Subcutaneous abdominal adipose tissue (tissue), 5 donors: ENCODE measurements around the gene ZNF275.

Source experiments
- H3K27ac ChIP-seq: one replicate; pipeline ENCODE4 v1.7.0; 2013; ENCODE audit warnings: low read depth, mild to moderate bottlenecking, inconsistent platforms, low read length, moderate library complexity
- H3K27me3 ChIP-seq, 5 donors: one replicate each; pipeline ENCODE4 v1.7.0; 2013; ENCODE audit warnings: low read length in 5 of 5, inconsistent platforms in 1 of 5; ENCODE audit not compliant: control insufficient read depth in 5 of 5, insufficient read depth in 4 of 5
- H3K36me3 ChIP-seq, 5 donors: one replicate each; pipeline ENCODE4 v1.7.0; 2013; ENCODE audit warnings: low read length in 5 of 5; ENCODE audit not compliant: control insufficient read depth in 5 of 5, insufficient read depth in 5 of 5
- H3K4me1 ChIP-seq, 5 donors: one replicate each; pipeline ENCODE4 v1.7.0; 2013; ENCODE audit warnings: low read length in 5 of 5, mild to moderate bottlenecking in 3 of 5, moderate library complexity in 1 of 5; ENCODE audit not compliant: control insufficient read depth in 5 of 5, insufficient read depth in 5 of 5
- H3K4me3 ChIP-seq, 5 donors: one replicate each; pipeline ENCODE4 v1.7.0; 2013; ENCODE audit warnings: low read length in 5 of 5, low read depth in 1 of 5
- H3K9ac ChIP-seq, 5 donors: one replicate each; pipeline ENCODE4 v1.7.0; 2013; ENCODE audit warnings: low read length in 5 of 5, mild to moderate bottlenecking in 4 of 5, moderate library complexity in 3 of 5
- H3K9me3 ChIP-seq, 5 donors: one replicate each; pipeline ENCODE4 v1.7.0; 2013; ENCODE audit warnings: low read length in 5 of 5; ENCODE audit not compliant: control insufficient read depth in 5 of 5
- donor health status: healthy.
- donor health status: healthy.
- donor health status: healthy.
- donor health status: healthy.
- donor health status: healthy.

Gene ZNF275

GRCh38 chrX:153394612-153395011 lies 60.7 kb downstream of the ZNF275 start:
- Histone ChIP-seq H3K27ac (no peak overlapping the region), H3K4me3 (no peak overlapping the region), H3K36me3 (no peaks in the 10 kb centered on the region), H3K4me1 (peaks cover 0 to 12% (median 10%) of the 10 kb centered on the region in 5 donors), H3K9me3 (no peaks in the 10 kb centered on the region), H3K27me3 (peaks cover 3 to 12% (median 9%) of the 10 kb centered on the region in 5 donors), H3K9ac (no peak overlapping the region)

DNA sequence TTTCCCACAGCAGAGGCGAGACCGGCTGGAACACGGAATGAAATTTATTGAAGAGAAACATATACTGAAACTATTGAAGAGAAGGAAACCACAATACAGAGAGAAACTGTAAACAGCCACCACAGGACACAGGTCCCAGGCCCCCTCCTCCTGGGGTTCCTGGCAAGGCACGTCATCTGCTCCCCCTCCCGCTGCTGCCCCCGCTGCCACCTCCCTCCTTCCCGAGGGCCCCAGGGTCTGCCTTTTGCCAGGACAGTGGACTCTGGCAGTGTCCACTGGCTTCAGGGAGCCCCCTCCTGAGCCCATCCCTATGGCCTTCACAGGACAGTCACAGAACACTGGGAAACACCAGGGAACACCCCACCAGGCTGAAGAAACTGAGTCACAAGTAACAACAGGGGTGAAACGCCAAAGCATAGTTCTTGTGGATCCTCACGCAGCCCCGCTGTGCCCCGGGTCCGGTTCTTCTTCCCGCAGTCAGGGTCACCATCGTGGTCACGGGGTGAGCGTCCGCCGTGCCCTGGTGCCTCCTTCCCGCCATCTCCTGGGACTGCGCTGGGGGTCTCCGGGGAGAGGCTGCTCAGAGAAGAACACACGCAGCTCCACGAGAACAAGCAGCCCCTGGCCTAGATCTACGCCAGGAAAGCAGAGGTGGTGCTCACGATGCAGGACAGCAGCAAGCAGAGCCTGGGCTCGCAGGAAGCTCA lies 61.8 kb downstream of the ZNF275 start:
- Histone ChIP-seq H3K36me3 (no peaks in the 10 kb centered on the region), H3K4me1 (peaks cover 0 to 12% (median 10%) of the 10 kb centered on the region in 5 donors), H3K9ac (no peak overlapping the region), H3K4me3 (no peak overlapping the region), H3K27me3 (peaks cover 3 to 12% (median 9%) of the 10 kb centered on the region in 5 donors), H3K27ac (no peak overlapping the region), H3K9me3 (no peaks in the 10 kb centered on the region)

- Histone ChIP-seq H3K4me1 (peaks cover 0 to 12% (median 10%) of the 10 kb centered on the region in 5 donors), H3K4me3 (no peak overlapping the region), H3K9ac (no peak overlapping the region), H3K27me3 (peaks cover 3 to 12% (median 9%) of the 10 kb centered on the region in 5 donors), H3K27ac (no peak overlapping the region), H3K9me3 (peaks cover 0 to 4% (median 0%) of the 10 kb centered on the region in 5 donors), H3K36me3 (no peaks in the 10 kb centered on the region)
Measured at GRCh38 chrX:153396320-153397195, 62.6 kb downstream of the ZNF275 start.

DNA sequence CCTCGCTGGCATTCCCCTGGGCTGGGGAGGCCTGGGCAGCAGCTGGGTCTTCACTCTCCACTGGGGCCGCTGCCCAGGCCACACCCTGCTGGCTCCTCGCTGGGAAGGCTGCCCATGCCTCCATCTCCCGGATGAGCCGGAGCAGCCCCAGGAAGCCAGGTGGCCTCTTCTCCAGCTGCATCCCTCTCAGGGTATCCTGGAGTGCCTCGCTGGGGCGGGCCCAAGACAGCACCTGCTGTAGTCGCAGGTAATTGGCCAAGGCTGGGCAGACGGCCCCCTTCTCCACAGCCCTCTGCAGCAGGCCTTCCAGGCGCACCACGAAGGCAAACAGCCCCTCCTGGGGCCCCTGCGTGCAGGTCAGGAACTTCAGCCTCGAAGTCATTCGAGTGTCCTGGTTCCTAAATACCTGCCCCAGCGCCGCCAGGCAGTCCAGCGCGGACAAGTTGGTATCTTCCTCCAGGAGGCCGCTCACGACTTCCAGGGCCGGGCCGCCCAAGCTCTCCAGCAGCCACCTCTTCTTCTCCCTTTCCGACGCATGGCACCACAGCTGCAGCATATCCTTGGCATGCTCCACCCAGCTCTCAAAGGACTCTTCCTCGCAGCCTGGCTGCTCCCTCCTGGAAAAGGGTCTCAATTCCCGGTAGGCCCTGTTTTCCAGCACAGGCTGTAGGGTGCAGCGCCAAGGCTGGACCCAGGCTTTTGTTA lies 63.5 kb downstream of the ZNF275 start:
- no peak overlapping the region for H3K9ac ChIP-seq
- no peak overlapping the region for H3K27ac ChIP-seq
- H3K4me3 ChIP-seq = no peak overlapping the region
- no peaks in the 10 kb centered on the region for H3K36me3 ChIP-seq
- peaks cover 3 to 12% (median 9%) of the 10 kb centered on the region in 5 donors for H3K27me3 ChIP-seq
- H3K4me1 ChIP-seq = peaks cover 0 to 10% (median 9%) of the 10 kb centered on the region in 5 donors
- peaks cover 0 to 4% (median 0%) of the 10 kb centered on the region in 5 donors for H3K9me3 ChIP-seq

- Histone ChIP-seq H3K36me3 (no peaks in the 10 kb centered on the region), H3K4me3 (no peak overlapping the region), H3K9ac (no peak overlapping the region), H3K27ac (no peak overlapping the region), H3K9me3 (peaks cover 0 to 4% (median 0%) of the 10 kb centered on the region in 5 donors), H3K27me3 (peaks cover 3 to 12% (median 9%) of the 10 kb centered on the region in 5 donors), H3K4me1 (peaks cover 0 to under 1% (median 0%) of the 10 kb centered on the region in 5 donors)
Measured at GRCh38 chrX:153398275-153398960, 64.5 kb downstream of the ZNF275 start.

- Histone ChIP-seq H3K27ac (no peak overlapping the region), H3K9ac (no peak overlapping the region), H3K4me1 (peaks cover 0 to 3% (median 0%) of the 10 kb centered on the region in 5 donors), H3K36me3 (no peaks in the 10 kb centered on the region), H3K9me3 (peaks cover 0 to 4% (median 0%) of the 10 kb centered on the region in 5 donors), H3K4me3 (no peak overlapping the region), H3K27me3 (peaks cover 3 to 10% (median 9%) of the 10 kb centered on the region in 5 donors)
Measured at GRCh38 chrX:153400146-153401132, 66.5 kb downstream of the ZNF275 start.

DNA sequence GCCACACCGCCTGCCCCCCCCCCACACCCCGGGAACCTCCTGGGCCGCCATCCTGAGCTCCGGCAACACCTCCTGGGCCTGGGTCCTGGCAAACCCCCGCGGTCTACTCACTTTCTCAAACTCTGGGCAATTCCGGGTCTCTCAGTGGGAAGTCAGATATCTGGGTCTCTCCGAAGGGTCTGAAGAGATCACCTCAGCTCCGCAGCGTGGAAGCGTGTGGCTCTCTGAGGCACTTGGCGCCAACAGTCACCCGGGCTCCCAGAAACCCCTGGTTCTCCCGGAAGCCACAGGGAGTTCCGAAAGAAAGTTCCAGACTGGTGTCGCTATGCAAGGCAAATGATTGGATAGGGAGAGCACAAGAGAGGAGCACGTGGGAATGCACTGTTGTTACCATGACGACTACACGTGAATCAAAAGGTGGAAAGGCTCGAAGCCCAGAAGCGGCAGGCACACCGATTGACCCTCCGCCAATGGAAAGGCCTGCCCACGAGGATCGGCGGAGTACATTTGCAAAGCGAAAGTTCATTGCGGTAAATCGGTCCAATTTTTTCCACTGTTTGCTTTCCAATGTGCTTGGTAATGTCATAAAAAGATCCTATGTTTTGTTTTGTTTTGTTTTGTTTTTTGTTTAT lies 67.3 kb downstream of the ZNF275 start, which contains the start of gene PNMA6E:
Gene PNMA6E (minus strand): TSS at position 218 of the 632 bp plus-strand sequence. CDS start 2,501 bp downstream, outside the sequence.
- Histone ChIP-seq H3K4me3 (no peak within 1 kb of the TSS), H3K9ac (no peak within 1 kb of the TSS), H3K9me3 (peaks cover 0 to 7% (median 0%) of the 10 kb centered on the region in 5 donors), H3K27ac (no peak within 1 kb of the TSS), H3K36me3 (no peaks in the 10 kb centered on the region), H3K27me3 (peaks cover 3 to 10% (median 4%) of the 10 kb centered on the region in 5 donors), H3K4me1 (peaks cover 0 to 6% (median 0%) of the 10 kb centered on the region in 5 donors)
